GM19025 (cell line): ENCODE measurements around the gene EFNA3.
"Not testable (repeated sequence)": the region's sequence is repeated elsewhere in the genome, so short reads cannot be mapped to it uniquely, and the experiment has no call there.

Experiments
- ATAC-seq: cut with Tn5 transposase; IDR thresholded peaks from one replicate; pipeline ENCODE4 v1.9.1; 2021; ENCODE audit warnings: mild to moderate bottlenecking, low read depth, moderate library complexity; ENCODE audit not compliant: unreplicated experiment

Gene EFNA3

DNA sequence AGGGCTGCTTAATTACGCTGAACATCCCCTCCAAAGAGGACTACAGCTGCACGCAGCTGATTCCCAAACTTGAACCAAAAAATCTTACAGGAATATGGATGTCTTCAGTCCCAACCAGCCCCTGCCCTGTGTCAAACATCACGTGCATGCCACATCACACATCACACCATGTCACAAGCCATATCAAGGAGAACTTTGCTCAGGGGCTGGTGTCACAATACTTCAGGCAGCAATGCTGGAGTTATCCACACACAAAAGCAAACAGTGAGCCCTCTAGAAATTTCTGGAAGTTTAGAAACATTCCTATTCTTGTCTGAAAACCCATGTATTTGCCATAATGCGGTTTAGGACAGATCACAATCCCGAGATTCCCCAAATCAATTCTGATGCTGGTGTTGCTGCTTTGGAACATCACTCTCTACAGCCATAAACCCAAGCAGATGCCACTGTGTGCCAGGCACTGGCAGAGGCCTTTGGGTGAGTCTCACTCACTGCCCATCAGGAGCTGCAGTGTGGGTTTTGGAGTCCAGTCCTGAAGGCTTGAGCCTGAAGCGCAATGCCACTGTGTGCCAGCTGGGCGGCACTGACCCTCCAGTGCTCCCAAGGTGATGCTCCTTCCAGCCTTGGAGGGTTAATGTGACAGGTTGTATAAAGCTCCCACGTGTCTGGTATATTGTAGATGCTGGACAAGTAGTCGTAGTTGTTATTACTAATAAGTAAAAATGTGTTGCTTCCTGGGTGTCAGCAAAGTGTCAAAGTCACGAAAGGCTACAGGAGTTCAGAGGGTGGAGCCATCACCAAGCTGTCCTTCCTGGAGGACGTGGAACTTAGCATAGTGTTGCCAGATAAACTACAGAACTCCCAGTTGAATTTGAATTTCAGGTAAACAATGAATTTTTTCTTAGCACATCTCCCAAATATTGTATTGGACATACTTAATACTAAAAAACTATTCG lies 28.9 kb downstream of the EFNA3 start:
- no peak for ATAC-seq

DNA sequence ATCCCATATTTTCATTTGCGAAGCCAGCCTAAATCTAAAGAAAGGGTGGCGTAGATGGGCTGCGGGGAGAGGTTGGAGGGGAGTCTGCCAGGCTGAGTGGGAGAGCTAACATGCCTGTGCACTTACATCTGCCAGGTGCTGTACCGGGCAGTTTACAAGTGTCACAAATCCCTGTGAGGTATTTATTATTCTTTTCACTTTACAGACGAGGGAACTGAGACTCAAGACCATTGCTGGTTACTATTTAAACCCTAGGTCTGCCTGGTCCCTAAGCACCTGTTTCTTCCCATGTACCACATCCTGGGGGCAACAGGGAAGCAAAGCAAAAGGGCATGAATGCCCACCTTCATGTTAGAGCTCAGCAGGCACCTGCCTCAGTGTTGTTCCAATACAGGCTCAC lies 29.7 kb downstream of the EFNA3 start:
- no peak for ATAC-seq

DNA sequence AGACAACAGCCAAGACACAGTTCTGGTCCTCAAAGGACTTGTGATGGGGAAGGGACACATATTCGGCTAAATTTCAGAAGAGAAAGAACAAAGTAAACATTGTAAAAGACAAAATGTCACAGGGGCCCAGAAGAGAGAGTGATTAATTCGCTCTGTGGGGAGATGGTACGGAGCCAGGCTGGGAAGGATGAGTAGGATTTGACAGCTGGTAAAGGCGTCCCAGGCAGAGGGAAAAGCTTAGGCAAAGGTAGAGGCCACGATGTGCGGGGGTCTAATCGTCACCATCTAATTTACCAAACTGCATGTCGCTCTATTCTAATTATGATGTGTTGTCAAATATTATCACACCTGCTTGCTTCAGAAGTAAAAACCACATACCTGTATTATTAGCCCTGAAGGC lies 31.7 kb downstream of the EFNA3 start:
- ATAC-seq, result no peak

DNA sequence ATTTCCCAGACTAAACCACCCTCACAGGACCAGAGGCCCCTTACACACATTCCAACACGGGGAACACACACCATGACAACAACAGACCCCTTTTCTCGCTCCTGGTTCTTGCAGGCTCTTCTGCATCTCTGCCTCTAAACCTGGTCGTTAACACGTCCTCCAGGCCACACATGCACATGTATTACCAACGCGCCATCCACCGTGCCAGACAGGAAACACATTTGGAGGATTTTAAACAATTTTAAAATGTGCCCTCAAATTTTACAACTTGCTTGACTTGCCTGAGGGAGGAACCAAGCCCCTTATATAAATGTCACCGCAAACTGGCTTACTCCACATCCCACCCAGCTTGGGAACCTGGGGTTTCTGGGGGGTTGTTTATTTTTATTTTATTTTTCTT lies 32.2 kb downstream of the EFNA3 start:
- ATAC-seq, result no peak

DNA sequence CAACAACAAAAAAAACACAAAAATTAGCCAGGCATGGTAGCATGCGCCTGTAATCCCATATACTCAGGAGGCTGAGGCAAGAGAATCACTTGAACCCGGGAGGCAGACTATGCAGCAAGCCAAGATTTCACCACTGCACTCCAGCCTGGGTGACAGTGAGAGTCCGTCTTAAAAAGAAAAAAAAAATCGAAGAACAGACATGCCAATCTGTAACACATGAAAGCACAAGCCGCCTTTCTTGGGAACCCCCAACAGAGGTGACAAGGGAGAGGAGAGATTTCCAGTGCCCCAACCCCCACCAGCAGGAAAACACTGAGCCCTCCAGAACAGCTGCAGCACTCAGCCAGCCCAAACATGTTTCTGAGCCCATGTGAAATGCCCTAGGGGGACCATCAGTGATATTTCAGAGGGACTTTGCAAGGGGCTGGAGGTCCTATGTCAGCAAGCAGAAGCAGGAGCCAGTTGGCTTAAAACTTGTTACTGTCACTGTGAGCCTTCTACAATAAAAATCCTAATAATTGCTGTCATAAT lies 34.9 kb downstream of the EFNA3 start:
- ATAC-seq, result no peak

DNA sequence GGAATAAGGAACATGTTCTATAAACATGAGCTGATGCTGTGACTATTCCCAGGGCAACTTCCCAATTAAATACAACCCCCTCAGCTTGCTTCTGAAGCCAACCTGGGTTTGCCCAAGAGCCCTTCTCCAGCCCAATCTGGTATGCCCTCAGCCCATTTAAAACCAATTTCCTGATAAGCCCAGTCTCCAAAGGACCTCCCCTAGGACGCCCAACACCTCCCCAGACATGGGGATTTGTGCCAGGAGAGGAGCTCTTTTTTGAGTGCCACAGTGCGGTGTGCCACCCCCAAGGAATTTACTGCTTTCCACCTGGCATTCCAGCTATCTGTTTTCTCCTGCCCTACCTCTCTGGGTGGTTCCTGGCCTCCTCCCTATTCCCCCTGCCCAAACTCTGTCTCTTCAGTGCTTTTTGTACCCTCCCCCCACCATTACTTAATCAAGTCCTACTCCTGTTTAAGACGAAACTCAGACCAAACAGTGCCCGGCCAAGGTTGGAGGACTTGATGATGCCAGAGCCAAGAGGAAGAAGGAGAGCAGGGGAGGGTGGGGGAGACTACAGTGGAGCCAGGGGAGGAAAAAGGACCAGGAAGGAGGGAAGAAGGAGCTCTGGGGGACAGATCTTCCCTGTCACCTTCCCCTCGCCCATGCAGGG lies 37.6 kb downstream of the EFNA3 start:
- no peak for ATAC-seq

DNA sequence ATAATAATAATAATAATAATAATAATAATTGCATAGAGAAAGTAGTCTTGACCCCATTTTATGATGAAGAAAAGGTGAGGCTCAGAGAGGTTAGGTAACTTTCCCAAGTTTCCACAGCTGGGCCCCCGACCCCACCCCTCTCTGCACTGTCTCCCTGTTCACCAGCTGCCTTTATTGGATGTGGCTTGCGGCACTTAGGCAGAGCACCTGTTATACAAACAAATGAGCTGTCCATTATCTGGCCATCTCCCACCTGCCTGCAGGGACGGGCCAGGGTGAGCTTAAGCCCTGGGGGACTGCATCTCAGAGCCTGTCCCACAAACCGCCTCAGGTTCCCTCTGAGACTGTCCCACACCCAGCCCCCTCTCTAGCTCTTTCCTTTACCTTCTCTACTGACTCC lies 39.0 kb downstream of the EFNA3 start:
- ATAC-seq, result no peak

DNA sequence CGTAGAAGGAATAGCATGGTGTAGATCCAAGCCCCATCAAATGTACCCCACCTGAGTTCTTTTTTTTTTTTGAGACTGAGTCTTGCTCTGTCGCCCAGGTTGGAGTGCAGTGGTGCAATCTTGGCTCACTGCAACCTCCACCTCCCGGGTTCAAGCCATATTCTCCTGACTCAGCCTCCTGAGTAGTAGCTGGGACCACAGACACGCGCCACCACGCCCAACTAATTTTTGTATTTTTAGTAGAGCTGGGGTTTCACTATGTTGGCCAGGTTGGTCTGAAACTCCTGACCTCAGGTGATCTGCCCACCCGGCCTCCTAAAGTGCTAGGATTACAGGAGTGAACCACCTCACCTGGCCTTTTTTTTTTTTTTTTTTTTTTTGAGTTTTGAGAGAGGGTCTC lies 39.5 kb downstream of the EFNA3 start:
- not testable (repeated sequence) for ATAC-seq

DNA sequence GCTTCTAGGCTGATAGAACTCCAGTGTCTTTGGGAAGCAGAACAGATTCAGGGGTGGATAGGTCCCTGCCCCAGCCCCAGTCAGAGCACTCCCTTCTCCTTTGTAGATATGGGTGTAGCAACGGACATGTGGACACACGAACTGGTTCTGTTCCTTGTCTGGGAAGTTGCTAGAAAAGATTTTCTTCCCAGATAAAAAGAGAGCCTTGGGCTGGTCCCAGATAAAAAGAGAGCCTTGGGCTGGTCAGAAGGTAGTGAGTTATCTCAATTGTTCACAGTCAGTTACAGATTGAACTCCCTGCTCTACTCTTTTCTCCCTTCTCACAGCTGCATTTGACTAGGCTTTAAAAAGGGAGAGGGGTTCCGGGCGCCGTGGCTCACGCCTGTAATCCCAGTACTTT lies 41.6 kb downstream of the EFNA3 start:
- ATAC-seq, result no peak

DNA sequence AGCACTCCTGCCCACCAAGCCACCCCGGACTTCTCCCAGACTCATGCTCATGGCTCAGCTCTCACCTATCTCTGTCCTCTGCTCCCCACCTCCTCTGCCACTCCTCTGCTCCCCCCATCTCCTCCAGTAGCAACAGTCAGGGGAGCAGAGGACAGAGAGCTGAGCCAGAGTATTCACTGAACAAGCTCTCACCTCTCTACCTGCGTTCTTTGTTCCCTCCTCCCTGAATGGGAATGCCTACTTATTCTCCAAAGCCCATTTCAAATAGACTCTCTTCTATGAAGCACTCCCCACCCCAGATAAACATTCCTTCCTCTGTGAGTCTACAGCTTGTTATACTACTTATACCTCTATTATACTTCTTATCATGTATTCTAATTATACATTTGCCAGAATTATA lies 42.6 kb downstream of the EFNA3 start:
- no peak for ATAC-seq

DNA sequence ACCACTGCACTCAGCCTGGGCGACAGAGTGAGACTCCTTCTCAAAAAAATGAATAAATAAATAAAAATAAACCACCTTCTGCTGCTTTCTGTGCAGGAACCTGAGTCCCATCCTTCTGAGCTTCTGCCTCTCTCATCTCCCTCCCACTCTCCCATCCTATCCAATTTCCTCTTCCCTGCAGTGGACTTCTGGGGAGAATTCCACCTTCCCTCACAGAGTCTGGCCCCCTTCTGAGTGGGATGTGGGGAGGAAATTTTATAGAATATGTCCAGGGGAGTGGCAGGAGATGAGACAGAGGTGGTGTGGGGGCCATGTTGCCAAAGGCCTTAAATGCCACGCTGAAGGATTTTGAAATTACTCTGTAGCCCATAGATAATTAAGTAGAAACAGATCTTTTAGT lies 43.7 kb downstream of the EFNA3 start:
- ATAC-seq, result no peak

DNA sequence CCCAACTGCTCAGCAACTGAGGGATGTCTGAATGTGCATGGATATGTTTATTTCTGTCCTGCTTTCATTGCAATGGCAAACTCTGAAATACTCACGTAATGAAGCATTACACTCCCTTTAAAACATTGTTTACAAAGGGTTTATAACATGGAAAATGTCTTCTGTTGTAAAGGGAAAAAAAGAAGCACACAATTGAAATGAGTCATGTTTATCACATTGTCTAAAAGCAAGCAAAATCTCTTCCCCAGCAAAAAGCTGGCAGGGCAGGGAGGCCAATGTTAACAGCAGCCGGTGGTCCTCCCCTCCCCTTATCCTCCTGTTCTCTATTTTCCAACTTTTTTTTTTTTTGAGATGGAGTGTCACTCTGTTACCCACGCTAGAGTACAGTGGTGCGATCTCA lies 45.2 kb downstream of the EFNA3 start:
- no peak for ATAC-seq

DNA sequence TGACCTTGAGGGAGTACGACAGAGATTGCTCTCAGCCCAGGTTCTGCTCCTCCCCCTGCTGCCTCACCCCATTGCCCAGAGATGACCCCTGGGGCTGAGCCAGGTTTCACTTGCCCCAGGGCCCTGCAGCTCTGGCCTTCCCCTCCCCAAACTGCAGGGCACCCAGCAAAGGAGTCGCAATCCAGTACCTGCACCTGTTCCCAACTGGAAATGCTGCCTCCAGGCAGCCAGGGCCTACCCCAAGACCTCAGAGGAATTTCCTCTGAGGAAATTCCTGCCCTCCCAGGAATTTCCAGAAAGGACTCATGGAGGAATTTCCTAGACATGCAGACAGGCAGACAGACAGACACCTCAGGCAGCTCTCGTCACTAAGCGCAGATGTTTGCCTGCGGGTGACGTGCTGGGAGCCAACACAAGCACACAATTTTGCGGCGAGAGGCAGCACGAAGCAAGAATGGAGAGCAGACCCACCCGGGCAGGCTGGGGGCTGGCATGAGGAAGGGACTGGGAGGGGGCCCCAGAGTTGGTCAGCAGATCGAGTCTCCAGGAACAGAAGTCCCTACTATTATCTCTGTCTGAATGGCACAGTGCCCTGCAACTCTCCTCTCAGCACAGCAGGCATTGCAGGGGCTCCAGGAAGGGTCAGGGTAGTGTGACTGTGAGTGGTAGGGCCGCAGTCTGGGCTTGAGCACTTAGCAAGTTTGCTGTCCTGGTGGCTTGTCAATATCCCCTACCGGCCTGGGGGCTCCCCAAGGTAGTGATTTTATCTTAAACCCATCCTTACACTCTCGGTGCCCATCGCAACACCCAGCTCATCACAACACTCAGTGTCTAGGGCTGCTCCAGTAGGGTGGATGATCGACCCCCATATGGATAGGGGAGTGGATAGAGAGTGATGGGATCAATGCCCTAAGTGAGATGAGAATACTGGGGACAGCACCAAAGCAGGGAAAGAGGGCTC lies 46.1 kb downstream of the EFNA3 start:
- no peak for ATAC-seq

DNA sequence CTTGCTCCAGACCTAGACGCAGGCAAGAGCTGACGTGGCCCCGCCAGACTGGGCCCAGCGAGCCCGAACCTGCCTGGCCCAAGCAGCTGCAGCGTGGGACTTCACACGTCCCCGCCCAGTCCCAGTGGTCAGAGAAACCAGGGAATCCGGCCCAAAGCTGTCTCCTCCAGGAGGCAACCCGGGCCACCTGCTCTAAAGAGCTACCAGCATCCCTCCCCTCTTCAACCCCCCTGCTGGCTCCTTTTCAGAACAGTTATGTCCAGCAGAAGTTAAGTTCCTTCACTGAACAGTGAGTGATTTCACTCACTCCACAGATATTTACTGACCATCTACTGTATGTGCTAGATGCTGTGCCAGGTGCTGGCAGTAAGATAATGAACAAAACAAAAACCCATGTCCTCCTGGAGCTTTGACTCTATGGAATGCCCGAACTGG lies 46.9 kb downstream of the EFNA3 start:
- ATAC-seq, result no peak

DNA sequence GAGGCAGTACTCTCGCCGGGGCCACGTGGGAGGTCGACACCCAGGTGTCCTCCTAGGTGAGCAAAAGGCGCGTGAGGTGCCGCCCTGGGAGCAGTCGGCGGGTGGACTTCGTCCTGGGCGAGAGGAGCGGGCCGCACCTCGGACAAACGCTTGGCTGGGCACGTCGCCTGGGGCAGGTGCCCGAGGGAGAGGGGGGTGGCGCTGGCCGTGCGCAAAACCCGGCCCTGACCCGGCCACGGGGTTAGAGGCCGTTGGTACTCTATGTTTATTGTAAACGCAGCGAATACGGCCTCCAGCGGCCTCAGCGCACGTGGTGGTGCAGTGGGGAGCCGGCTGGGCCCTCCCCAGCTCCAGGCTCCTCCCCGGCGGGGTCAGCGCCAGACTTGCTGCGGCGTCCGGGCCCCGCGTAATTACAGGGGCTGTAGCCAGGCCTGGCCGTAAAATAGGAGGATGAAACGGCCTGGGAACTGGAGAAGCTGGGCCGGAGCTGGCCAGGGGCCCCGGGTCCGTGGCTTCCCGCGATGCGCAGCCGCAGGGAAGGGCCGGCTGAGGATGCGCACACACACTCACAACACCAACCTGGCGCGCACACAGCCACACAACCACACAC lies 47.4 kb downstream of the EFNA3 start:
- ATAC-seq, result no peak

DNA sequence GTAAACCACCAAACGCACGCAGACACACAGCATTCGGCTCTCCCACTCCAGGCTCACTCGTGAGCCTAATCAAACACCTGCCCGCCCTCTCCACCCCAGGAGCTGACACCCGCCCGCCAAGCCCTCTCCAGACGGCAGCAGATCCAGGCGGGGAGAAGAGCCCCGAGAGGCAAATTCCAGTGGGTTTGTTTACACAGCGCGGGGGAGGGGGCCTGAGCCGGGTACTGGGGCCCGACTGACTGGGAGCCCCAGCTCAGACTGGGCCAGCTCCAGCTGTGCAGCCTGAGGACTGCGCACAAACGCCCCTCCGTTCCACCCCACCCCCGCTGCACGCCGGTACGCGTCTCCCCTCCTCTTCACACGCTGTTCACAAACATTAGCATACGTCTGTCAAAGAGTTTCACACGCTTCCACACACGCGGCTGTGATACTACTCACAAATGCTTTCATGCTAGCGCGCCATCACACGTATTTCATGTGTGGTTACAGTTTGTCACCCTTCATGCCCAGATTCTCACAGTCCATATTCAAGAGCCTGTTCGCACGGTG lies 48.0 kb downstream of the EFNA3 start:
- no peak for ATAC-seq

DNA sequence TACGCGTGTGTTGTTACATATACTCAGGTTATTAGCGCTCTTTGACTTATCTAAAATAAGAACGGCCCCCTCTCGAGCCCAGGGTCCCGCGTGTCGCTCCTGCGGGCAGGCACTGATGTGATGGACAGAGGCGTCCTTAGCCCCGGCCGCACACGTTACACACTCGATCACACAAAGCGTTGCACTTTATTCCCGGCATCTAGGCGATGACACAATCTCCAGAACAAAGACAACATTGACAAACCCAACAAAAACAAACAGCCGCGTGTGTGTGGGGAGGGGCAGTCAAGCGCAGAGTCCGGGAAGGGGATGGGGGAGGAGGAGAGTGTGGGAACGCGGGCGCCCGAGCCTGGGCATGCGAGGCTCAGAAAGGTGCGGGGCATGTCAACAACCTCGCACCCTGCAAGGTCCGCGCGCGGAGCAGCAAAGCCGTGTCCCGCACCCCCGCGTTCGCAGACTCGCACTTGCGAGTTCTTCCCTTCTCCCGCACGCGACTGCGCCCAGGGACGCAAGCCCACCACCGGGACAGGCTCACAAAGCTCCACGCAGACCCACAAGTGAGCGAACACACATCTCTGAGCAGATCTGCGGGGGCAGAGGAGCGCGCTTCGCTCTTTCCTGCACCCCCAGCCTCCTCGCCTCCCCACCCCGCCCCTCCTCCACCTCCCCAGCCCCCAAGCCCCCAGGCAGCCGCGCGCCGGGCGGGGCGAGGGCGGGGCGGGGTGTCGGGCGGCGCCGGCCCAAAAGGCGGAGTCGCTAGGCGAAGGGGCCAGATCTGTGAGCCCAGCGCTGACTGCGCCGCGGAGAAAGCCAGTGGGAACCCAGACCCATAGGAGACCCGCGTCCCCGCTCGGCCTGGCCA lies 48.7 kb downstream of the EFNA3 start, which contains the start of gene EFNA1:
Gene EFNA1, plus strand, starts transcription at position 772 of the 862 bp plus-strand sequence. CDS start 102 bp downstream, outside the sequence.
- no peak for ATAC-seq

DNA sequence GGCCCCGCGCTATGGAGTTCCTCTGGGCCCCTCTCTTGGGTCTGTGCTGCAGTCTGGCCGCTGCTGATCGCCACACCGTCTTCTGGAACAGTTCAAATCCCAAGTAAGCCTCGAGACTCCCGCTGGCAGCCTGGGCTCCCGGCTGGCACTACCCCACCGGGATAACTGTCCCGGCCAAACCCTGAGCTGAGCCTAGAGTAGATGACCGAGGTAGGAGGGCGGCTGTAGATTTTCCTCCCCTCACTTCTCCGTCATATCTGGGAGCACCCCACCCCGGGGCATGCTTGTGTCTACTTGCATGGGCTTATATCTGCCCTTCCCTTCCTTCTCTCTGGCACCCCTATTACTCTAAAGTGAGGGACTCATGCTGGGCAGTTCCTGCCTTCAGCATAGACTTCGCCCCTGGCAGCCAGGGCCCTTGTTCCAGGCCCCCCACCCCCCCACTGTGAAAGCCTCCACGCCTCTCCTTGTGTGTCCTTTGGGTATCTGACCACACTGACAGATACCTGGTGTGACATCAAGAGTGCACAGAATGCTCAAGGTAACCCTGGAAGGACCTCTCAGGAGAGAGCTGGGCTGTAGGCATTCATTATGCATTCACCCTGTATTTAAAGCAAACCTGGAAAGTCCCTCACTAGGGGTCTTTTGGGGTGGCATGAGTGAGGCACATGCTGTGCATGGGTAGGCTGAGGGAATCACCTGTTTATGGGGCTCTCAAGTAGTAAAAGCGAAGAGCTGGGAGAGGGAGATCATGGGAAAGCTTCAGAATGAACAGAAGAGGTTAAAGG lies 49.5 kb downstream of the EFNA3 start:
- no peak for ATAC-seq
